T-helper 17 cell (primary cell): ENCODE measurements around the gene SLCO2A1. TPM values are rescaled to one million over a fixed set of nuclear protein-coding genes. Genes with fewer than 3 reads are reported as not detected.
"Not testable (repeated sequence)": the region's sequence is repeated elsewhere in the genome, so short reads cannot be mapped to it uniquely, and the experiment has no call there.

Experiments used
- ATAC-seq: fragments of 150-1000 bp; cut with Tn5 transposase; 2 replicates; pipeline ENCODE4 v1.10.0; 2021; ENCODE audit warnings: mild to moderate bottlenecking, moderate library complexity
- DNase-seq, 3 donors: peaks; one replicate each; pipeline versions ENCODE4 v3.0.0 to v3.0.0-alpha.2; 2020 to 2021
- H3K9me3 ChIP-seq: one replicate; pipeline ENCODE4 v1.7.0; 2013; ENCODE audit warnings: low read length, mild to moderate bottlenecking; ENCODE audit not compliant: control insufficient read depth, poor library complexity, severe bottlenecking
- H3K27ac Mint-ChIP-seq: one replicate; pipeline ENCODE4 v1.8.0; 2022; ENCODE audit warnings: mild to moderate bottlenecking, moderate library complexity, mixed read lengths
- H3K27me3 Mint-ChIP-seq: one replicate; pipeline ENCODE4 v1.8.0; 2022; ENCODE audit warnings: mixed read lengths
- H3K36me3 Mint-ChIP-seq: one replicate; pipeline ENCODE4 v1.8.0; 2022; ENCODE audit warnings: low read depth, mixed read lengths
- H3K4me1 Mint-ChIP-seq: one replicate; pipeline ENCODE4 v1.8.0; 2022; ENCODE audit warnings: mild to moderate bottlenecking, mixed read lengths
- H3K4me3 Mint-ChIP-seq: one replicate; pipeline ENCODE4 v1.8.0; 2022; ENCODE audit warnings: mild to moderate bottlenecking, moderate library complexity, mixed read lengths
- total RNA-seq, 4 donors: library from RNA in 2 of 4; stranded (reverse) in 2 of 4; gene quantifications; one replicate each; pipeline ENCODE4 v1.2.3 and lab custom pipeline; 2022 to 2026

SLCO2A1 gene
- under 1 TPM in 1 of 2 donors, not detected in 1; 0.16 TPM for total RNA-seq
- 0 reads per million in 2 donors for total RNA-seq (lab: John Stamatoyannopoulos, UW)

DNA sequence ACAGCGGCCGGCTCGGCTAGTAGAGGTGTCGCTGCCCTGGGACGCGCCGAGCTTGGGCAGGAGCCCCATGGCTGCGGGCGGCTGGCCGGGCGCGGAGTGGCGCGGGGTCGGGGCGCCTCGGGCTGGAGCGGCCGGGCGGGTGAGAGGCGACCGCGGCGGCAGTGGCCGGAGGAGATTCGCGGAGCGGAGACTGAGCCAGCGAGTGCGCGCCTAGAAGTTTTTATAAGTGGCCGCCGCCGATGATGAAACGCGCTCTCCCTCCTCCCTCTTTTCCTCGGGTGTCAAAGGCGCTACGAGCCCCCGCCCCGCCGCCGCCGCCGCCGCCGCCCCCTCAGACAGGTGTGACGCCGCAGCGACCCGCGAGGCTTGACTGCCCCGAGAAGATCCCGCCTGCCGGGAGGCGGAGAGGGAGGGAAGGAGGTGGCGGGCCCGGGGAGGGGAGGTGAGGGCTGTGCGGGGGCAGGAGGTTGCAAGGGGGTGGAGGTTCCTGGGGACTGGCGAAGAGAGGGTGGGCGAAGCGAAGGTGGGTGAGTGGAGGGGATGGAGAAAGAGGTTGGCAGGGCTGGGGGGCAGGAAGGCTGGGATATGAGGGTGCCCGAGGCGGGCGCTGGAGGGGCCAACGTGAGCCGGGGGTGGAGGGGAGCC is at the start of gene SLCO2A1:
TSS of gene SLCO2A1 (minus strand) at position 192 of the 645 bp plus-strand sequence. CDS start at position 69, 123 bp downstream.
- no peaks in the 10 kb centered on the region for H3K36me3 Mint-ChIP-seq
- H3K4me1 Mint-ChIP-seq: peaks cover 2% of the 10 kb centered on the region
- ATAC-seq (no peak), DNase-seq (no peak)
- peak within 1 kb of the TSS; percentile 80 for H3K4me3 Mint-ChIP-seq
- H3K27me3 Mint-ChIP-seq: peaks cover 82% of the 10 kb centered on the region
- H3K9me3 ChIP-seq: no peaks in the 10 kb centered on the region
- no peak within 1 kb of the TSS for H3K27ac Mint-ChIP-seq

DNA sequence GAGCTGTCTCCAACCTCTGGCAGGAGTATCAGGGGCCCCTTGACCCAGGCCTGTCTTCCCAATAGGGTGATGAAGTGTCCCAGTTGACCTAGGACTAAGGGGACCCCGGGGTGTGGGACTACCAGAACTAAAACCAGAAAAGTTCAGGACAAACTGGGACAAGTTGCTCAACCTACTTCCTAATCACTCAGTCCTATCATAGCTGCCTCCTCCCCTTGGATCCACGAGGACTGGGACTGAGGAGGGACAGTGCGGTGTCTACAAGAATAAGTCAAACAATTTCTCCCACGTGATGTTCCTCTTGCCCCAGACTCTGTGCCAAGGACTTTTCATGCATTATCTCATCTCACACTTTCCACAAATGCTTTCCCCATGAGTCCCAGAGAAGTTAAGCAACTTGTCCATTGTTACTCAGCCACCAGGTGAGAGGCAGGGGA is 49.4 kb upstream of the SLCO2A1 start:
- Mint-ChIP-seq H3K27ac (no peak overlapping the region), H3K27me3 (peaks cover 21% of the 10 kb centered on the region), H3K4me3 (no peak overlapping the region), H3K4me1 (no peaks in the 10 kb centered on the region), H3K36me3 (no peaks in the 10 kb centered on the region)
- DNase-seq (no peak), ATAC-seq (no peak)
- no peaks in the 10 kb centered on the region for H3K9me3 ChIP-seq

DNA sequence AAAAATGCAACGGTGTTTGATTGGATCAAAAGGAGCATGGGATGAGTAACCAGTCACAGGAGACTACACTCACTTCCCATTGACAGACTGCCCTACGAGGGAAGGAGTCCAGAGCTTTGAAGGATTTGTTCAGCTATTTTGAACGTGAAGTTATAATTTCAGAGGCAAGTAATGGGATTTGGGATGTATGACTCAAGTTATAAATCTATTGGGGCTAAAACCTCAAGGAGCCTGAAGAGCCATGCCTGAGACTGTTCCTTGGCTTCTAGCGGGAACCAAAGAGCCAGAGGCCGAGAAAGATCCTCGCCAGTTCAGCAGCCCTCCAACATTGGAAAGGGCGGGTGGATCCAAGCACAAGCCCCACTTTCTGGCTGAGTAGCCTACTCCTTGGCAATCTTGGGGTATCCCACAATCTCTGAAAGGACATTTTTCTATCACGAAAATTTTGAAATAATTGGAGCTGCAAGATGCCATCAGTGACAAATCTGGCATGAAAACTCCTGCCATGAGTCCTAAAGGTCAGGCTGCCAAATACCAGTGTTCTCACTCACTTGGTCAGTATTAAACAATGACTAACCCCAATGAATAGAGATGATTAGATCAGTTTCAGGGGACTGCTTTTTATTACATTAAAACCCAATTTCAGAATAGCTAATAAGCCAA is 48.6 kb upstream of the SLCO2A1 start:
- H3K4me1 Mint-ChIP-seq: no peaks in the 10 kb centered on the region
- H3K4me3 Mint-ChIP-seq: no peak overlapping the region
- no peak overlapping the region for H3K27ac Mint-ChIP-seq
- no peaks in the 10 kb centered on the region for H3K9me3 ChIP-seq
- no peak for DNase-seq
- no peak for ATAC-seq
- peaks cover 22% of the 10 kb centered on the region for H3K27me3 Mint-ChIP-seq
- no peaks in the 10 kb centered on the region for H3K36me3 Mint-ChIP-seq

DNA sequence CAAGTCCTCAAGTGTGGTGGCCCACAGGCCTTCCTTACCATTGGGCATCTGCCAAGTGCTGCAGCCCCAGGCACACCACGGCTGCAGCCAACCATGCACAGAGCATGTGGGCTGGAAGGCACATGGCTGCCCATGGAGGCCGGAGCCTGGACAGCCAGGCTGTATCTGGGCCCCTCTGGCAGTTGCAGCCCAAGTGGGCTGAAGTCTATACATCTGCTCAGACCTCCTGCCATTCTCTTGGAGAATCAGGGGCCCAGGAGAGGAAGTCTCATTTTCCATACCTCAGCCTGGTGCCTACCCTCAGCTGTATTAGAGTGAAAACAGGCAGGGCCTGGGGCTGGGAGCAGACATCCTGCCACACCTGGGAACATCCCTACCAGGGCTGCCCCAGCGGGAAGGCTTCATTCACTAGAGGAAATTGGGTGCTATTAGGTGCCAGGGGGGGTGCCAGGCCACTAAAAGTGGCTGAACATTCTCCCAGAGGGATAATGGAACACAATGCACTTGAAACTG is 48.0 kb upstream of the SLCO2A1 start:
- ATAC-seq (no peak), DNase-seq (no peak)
- Mint-ChIP-seq H3K36me3 (no peaks in the 10 kb centered on the region), H3K4me3 (no peak overlapping the region), H3K27ac (no peak overlapping the region), H3K4me1 (no peaks in the 10 kb centered on the region), H3K27me3 (peaks cover 22% of the 10 kb centered on the region)
- no peaks in the 10 kb centered on the region for H3K9me3 ChIP-seq

DNA sequence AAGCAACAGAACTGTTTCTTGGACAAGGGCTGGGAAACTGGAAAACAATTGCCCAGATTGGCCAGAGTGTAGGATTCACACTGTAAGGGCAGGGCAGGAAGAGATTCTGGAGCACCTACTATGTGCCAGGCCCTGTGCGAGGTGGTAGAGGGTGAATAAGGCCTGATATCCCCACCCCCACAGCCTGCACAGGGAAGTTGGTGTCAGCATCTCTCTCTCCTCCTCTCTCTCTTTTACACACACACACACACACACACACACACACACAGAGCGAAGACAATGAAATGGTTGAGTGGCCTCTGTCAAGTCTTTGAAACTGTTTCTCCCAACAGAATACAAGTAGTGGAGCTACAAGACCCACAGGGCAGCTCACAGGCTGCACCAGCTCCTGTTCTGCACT is 47.1 kb upstream of the SLCO2A1 start:
- no peaks in the 10 kb centered on the region for H3K36me3 Mint-ChIP-seq
- H3K4me3 Mint-ChIP-seq: no peak overlapping the region
- ATAC-seq (no peak), DNase-seq (no peak)
- no peaks in the 10 kb centered on the region for H3K4me1 Mint-ChIP-seq
- H3K9me3 ChIP-seq: no peaks in the 10 kb centered on the region
- H3K27ac Mint-ChIP-seq: no peak overlapping the region
- peaks cover 22% of the 10 kb centered on the region for H3K27me3 Mint-ChIP-seq

DNA sequence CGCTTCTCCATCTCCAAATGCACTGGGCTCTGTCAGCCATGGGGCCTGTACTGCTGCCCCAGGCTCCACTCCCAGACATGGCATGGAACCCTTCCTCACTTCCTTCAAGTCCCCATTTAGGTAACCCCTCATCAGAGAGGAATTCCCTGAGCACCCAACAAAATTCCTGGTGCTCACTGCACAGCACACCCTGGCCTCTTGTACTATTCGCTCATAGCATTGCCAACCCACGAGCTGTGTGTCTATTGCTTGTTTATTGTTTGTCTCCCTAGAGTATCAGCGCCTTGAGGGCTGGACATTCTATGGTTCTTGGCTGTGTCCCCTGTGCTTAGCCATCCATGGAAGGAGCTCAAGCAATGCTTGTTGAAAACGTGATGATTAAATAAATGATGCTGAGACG is 46.1 kb upstream of the SLCO2A1 start:
- no peaks in the 10 kb centered on the region for H3K9me3 ChIP-seq
- DNase-seq (no peak), ATAC-seq (no peak)
- H3K27me3 Mint-ChIP-seq: peaks cover 22% of the 10 kb centered on the region
- H3K4me1 Mint-ChIP-seq: no peaks in the 10 kb centered on the region
- H3K27ac Mint-ChIP-seq: no peak overlapping the region
- no peaks in the 10 kb centered on the region for H3K36me3 Mint-ChIP-seq
- H3K4me3 Mint-ChIP-seq: no peak overlapping the region

DNA sequence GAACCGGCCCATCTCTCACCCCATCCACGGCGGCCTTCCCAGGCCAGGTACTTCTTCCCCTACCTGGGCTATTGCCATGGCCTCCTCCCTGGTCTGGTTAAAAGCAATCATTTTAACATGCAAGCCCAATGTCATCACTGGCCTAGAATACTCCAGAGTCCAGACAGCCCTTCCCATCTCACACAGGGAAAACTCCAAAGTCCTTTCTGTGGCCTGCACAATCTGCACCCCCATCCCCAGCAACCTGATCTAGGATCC is 45.8 kb upstream of the SLCO2A1 start:
- H3K4me1 Mint-ChIP-seq: no peaks in the 10 kb centered on the region
- H3K9me3 ChIP-seq: no peaks in the 10 kb centered on the region
- DNase-seq: no peak
- peaks cover 22% of the 10 kb centered on the region for H3K27me3 Mint-ChIP-seq
- ATAC-seq: no peak
- H3K27ac Mint-ChIP-seq: no peak overlapping the region
- no peaks in the 10 kb centered on the region for H3K36me3 Mint-ChIP-seq
- no peak overlapping the region for H3K4me3 Mint-ChIP-seq

DNA sequence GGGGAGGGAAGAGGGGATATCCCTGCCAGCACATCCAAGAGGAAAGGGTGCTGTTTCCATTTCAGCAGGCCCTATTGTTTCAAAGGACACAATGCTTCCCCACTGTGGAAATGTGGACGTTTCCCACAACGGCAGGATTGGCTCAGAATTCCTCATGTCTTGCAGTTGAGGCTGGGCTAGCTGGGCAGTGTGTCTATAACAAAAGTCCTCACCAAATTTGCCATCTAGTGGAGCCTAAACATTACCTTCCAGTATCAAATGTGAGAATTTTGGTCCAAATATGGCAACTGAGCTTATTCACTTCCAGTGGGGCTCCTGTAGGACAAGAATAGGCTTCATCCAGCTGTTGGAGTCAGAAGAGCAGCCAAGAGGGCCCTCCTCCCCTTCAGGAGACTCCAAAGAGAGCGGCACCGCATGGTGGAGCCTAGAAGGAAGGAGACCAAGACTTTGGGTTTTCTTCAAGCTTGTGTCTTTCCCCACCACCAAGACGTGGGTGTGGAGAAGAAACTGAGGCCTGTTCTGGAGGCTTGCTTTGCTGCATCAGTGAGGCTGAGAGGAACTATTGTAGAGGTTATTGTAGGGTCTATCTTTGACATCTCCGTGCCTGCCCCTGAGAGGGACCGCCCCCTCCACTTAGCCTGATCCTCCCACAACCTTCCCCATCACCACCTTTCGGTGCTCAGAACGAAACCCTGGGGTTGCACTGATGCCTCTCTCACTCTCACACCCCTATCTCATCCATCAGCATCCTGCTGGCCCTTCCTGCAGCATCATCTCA is 45.3 kb upstream of the SLCO2A1 start:
- H3K4me1 Mint-ChIP-seq: no peaks in the 10 kb centered on the region
- H3K36me3 Mint-ChIP-seq: no peaks in the 10 kb centered on the region
- DNase-seq: no peak

DNA sequence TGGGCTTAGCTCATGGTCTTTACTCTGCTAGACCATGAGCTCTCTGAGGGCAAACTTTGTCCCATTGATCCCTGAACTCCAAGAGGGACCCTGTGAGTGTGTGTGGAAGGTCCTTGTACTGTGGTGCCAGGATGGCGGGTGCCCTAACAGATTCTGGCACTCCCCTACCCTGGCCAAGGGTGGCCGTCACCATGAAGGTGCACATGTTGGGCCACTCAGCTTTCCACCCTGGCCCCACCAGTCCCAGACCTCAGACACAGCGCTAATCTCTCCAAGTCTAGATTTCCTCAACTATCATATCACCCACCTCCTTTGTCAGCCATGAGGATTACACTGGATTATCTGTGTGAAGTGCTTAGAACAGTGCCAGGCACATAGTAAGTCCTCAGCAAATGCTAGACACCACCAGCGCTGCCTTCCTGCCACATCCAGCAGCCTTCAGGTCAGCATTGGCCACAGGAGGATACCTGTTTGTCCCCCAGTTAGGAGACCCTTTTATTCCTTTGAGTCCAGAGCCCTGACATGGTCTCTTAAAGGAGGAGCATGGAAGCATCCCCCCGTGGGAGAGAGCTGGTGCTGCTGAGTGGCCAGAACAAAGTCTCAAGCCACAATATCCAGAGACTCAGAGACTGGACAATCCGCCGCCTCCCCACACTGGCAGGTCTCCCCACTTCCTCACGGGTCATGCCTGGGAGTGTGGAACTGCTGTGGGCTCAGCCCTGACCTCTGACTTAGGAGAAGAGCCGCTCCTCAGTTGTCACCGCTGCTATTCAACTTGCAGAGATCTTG is 44.5 kb upstream of the SLCO2A1 start:
- H3K9me3 ChIP-seq: no peaks in the 10 kb centered on the region
- H3K4me1 Mint-ChIP-seq: no peaks in the 10 kb centered on the region
- no peak for ATAC-seq

More for the DNA sequence above, 45.3 kb upstream of the SLCO2A1 start:
- no peak overlapping the region for H3K27ac Mint-ChIP-seq
- no peak overlapping the region for H3K4me3 Mint-ChIP-seq
- peaks cover 22% of the 10 kb centered on the region for H3K27me3 Mint-ChIP-seq
- no peak for ATAC-seq
- H3K9me3 ChIP-seq: no peaks in the 10 kb centered on the region

DNA sequence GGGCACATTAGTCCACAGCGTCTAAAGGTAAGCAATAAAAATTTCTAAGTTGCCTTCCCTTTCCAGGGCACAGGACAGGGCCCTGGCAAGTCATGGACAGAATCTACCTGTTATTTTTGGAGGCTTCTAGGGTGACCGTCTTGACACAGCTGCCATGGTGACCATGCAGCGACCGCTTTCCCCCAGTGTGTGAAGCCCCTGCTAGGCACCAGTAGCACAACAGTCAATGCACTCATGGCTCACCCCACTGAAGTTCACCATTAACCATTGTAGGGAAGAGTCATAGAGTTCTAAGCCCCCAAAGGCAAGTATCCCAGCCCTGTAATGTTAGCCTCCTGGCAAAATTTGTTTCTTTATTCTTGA is 43.8 kb upstream of the SLCO2A1 start:
- no peak for DNase-seq
- no peak overlapping the region for H3K27ac Mint-ChIP-seq

More for the DNA sequence above, 44.5 kb upstream of the SLCO2A1 start:
- DNase-seq: no peak
- Mint-ChIP-seq H3K27ac (no peak overlapping the region), H3K36me3 (no peaks in the 10 kb centered on the region), H3K27me3 (peaks cover 22% of the 10 kb centered on the region), H3K4me3 (no peak overlapping the region)

DNA sequence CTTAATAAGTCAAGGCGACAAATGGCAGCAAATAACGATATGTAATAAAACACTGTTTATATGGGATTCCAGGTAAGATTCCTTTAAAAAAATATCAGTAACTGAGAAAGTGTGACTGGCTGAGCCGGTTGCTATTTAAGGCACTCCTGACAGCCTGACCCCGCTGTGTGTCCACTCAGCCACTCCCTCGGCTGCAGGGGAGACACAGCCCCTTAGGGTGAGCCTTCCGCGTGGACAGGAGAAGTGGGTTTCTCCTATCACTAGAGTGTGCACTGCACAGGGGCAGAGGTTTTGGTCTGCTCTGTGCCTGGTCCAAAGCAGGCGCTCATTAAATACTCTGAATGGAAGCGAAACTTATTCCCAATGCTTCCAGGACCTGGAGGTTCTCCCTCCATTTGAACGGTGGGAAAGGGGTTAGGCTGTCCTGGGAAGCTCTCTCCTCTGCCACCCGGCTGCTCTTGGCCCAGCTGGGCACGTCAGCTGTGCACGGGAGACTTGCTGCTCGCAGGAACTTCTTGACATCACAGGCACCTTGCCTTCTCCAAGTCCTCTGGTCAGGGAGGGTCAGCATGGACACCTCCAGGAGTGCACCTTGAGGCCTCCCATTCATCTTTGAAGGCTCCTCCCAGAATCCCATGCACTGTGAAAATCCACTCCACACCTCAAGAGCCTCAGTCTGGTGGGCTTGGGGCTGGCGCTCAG is 43.3 kb upstream of the SLCO2A1 start:
- Mint-ChIP-seq H3K36me3 (no peaks in the 10 kb centered on the region), H3K4me3 (no peak overlapping the region), H3K27ac (no peak overlapping the region), H3K4me1 (no peaks in the 10 kb centered on the region), H3K27me3 (peaks cover 22% of the 10 kb centered on the region)
- no peaks in the 10 kb centered on the region for H3K9me3 ChIP-seq
- ATAC-seq (no peak), DNase-seq (no peak)

More for the DNA sequence above, 43.8 kb upstream of the SLCO2A1 start:
- H3K9me3 ChIP-seq: no peaks in the 10 kb centered on the region
- no peak for ATAC-seq
- H3K27me3 Mint-ChIP-seq: peaks cover 22% of the 10 kb centered on the region
- no peaks in the 10 kb centered on the region for H3K36me3 Mint-ChIP-seq
- H3K4me1 Mint-ChIP-seq: no peaks in the 10 kb centered on the region
- H3K4me3 Mint-ChIP-seq: no peak overlapping the region

DNA sequence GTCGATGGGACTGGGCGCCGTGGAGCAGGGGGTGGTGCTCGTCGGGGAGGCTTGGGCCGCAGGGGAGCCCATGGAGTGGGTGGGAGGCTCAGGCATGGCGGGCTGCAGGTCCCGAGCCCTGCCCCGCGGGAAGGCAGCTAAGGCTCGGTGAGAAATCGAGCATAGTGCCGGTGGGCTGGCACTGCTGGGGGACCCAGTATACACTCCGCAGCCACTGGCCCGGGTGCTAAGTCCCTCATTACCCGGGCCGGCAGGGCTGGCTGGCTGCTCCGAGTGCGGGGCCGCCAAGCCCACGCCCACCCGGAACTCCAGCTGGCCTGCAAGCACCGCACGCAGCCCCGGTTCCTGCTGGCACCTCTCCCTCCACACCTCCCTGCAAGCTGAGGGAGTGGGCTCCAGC is 40.6 kb upstream of the SLCO2A1 start:
- H3K27ac Mint-ChIP-seq, H3K4me1 Mint-ChIP-seq, H3K9me3 ChIP-seq, H3K4me3 Mint-ChIP-seq, DNase-seq, ATAC-seq, H3K36me3 Mint-ChIP-seq: not testable (repeated sequence)
- peaks cover 16% of the 10 kb centered on the region for H3K27me3 Mint-ChIP-seq
